Spleen (tissue), 11 donors: ENCODE measurements around the gene VEPH1. TPM values are rescaled to one million over a fixed set of nuclear protein-coding genes. Genes with fewer than 3 reads are reported as not detected.

ENCODE experiments used
- DNase-seq: peaks from one replicate; pipeline ENCODE4 v3.0.0-alpha.2; 2020
- H3K27ac ChIP-seq, 8 donors: fragments of 200-600 bp; sonication (generic) in 7 of 8; 1 replicate in 4 of 8; 2 replicates in 4 of 8; pipeline versions ENCODE4 v1.5.0 to v1.8.0; 2016 to 2021; ENCODE audit warnings: inconsistent platforms in 4 of 8, mild to moderate bottlenecking in 4 of 8, moderate library complexity in 1 of 8
- H3K27me3 ChIP-seq, 7 donors: fragments of 200-600 bp; sonication (generic) in 6 of 7; replicated peaks in 1 of 7; 1 replicate in 4 of 7; 2 replicates in 3 of 7; pipeline versions ENCODE4 v1.5.0 to v1.8.0; 2016 to 2021; ENCODE audit warnings: inconsistent platforms in 3 of 7, mild to moderate bottlenecking in 1 of 7
- H3K36me3 ChIP-seq, 6 donors: fragments of 200-600 bp; sonication (generic) in 5 of 6; 1 replicate in 4 of 6; 2 replicates in 2 of 6; pipeline versions ENCODE4 v1.5.0 to v1.8.0; 2016 to 2021; ENCODE audit warnings: inconsistent platforms in 2 of 6
- H3K4me1 ChIP-seq, 6 donors: fragments of 200-600 bp; sonication (generic) in 5 of 6; 1 replicate in 3 of 6; 2 replicates in 3 of 6; pipeline versions ENCODE4 v1.5.0 to v1.8.0; 2016 to 2021; ENCODE audit warnings: inconsistent platforms in 3 of 6
- H3K4me3 ChIP-seq, 8 donors: fragments of 200-600 bp; sonication (generic) in 7 of 8; 1 replicate in 4 of 8; 2 replicates in 4 of 8; pipeline versions ENCODE4 v1.5.0 to v1.8.0; 2016 to 2021; ENCODE audit warnings: inconsistent platforms in 4 of 8, mild to moderate bottlenecking in 4 of 8, moderate library complexity in 2 of 8
- H3K9me3 ChIP-seq, 8 donors: fragments of 200-600 bp; sonication (generic) in 7 of 8; 1 replicate in 4 of 8; 2 replicates in 4 of 8; pipeline versions ENCODE4 v1.5.0 to v1.8.0; 2016 to 2021; ENCODE audit warnings: inconsistent platforms in 4 of 8
- POLR2A ChIP-seq, 3 donors: fragments of 450-650 bp; IDR thresholded peaks; one replicate each; pipeline ENCODE4 v1.5.1; 2017; ENCODE audit warnings: antibody characterized with exemption in 3 of 3, mild to moderate bottlenecking in 1 of 3
- POLR2AphosphoS5 ChIP-seq, 3 donors: sonication (generic); formaldehyde crosslinking; IDR thresholded peaks; one replicate each; pipeline ENCODE4 v1.5.1; 2017; ENCODE audit warnings: antibody characterized with exemption in 3 of 3
- WGBS, 5 donors: extraction: QIAGEN DNeasy Blood & Tissue Kit in 3 of 5; methylation state at CpG; one replicate each; pipeline versions ENCODE4 v1.1.5 to v1.1.7; 2013 to 2018; 5-methylcytosine and 5-hydroxymethylcytosine counted together
- intact Hi-C: fragments of 100-400 bp; cut with DNase I; formaldehyde crosslinking; loops from one replicate; pipeline ENCODE4 v1.15.0; 2023; ENCODE audit warnings: low total_unique reads
- polyA plus RNA-seq, 3 donors: library from polyadenylated mRNA; stranded (reverse); fragments of 200-250 nt; gene quantifications; one replicate each; pipeline ENCODE4 v1.2.1, GENCODE V29; 2013
- total RNA-seq, 7 donors: library from RNA; depleted of rRNA in 3 of 7; stranded (reverse); fragments of >200 nt in 3 of 7; fragmentation: NEBNext Ultra II Directional in 4 of 7; extraction: Animal tissue kit (Norgen Biotek cat#: 25700) in 4 of 7; gene quantifications; one replicate each; pipeline versions ENCODE4 v1.1.0 to v1.2.1, GENCODE V29; 2016 to 2021
- TF ChIP-seq, protein P1 (sequence below), 11 experiments: fragments of 200-600 bp in 7 of 11; fragments of 450-650 bp in 4 of 11; sonication (generic) in 4 of 11; IDR thresholded peaks in 8 of 11; conservative IDR thresholded peaks in 3 of 11; 1 replicate in 7 of 11; 2 replicates in 4 of 11; pipeline versions ENCODE4 v1.4.0 to v1.8.0; 2016 to 2021; ENCODE audit warnings: antibody characterized with exemption in 11 of 11, inconsistent platforms in 4 of 11, mild to moderate bottlenecking in 1 of 11
- donor health status: healthy with polysubstance abuse.
- donor health status: DM: no; HTN: no; CAD: no; lungs with moderate emphysema.
- donor health status: DM: no; HTN: no; CAD: no.
- donor health status: Bipolar disorder and iron deficiency.
- donor health status: healthy.
- donor health status: DM: no; HTN: no; CAD: no.
- donor health status: DM: yes; HTN: yes; CAD: no.

VEPH1 gene
- total and polyA plus RNA-seq, 10 donors = 0.26 to 19.6 (median 5.8) TPM

- no peak overlapping the region for H3K27ac ChIP-seq
- no peaks in the 10 kb centered on the region for H3K27me3 ChIP-seq
- no peaks in the 10 kb centered on the region for H3K4me1 ChIP-seq
- H3K36me3 ChIP-seq = no peaks in the 10 kb centered on the region
- no peak for DNase-seq
- H3K4me3 ChIP-seq = no peak overlapping the region
- TF ChIP-seq POLR2A (IDR thresholded peaks at IDR 0.05) (no peak), POLR2AphosphoS5 (IDR thresholded peaks at IDR 0.05) (no peak)
- TF ChIP-seq, protein P1, sequence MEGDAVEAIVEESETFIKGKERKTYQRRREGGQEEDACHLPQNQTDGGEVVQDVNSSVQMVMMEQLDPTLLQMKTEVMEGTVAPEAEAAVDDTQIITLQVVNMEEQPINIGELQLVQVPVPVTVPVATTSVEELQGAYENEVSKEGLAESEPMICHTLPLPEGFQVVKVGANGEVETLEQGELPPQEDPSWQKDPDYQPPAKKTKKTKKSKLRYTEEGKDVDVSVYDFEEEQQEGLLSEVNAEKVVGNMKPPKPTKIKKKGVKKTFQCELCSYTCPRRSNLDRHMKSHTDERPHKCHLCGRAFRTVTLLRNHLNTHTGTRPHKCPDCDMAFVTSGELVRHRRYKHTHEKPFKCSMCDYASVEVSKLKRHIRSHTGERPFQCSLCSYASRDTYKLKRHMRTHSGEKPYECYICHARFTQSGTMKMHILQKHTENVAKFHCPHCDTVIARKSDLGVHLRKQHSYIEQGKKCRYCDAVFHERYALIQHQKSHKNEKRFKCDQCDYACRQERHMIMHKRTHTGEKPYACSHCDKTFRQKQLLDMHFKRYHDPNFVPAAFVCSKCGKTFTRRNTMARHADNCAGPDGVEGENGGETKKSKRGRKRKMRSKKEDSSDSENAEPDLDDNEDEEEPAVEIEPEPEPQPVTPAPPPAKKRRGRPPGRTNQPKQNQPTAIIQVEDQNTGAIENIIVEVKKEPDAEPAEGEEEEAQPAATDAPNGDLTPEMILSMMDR (IDR thresholded peaks at IDR 0.05 in 8 of 11, conservative IDR thresholded peaks at IDR 0.05 in 3 of 11) = no peak
- H3K9me3 ChIP-seq = no peaks in the 10 kb centered on the region
- intact Hi-C loops = no loop called here
Measured at GRCh38 chr3:157280354-157280753, 222.9 kb downstream of the VEPH1 start.

DNA sequence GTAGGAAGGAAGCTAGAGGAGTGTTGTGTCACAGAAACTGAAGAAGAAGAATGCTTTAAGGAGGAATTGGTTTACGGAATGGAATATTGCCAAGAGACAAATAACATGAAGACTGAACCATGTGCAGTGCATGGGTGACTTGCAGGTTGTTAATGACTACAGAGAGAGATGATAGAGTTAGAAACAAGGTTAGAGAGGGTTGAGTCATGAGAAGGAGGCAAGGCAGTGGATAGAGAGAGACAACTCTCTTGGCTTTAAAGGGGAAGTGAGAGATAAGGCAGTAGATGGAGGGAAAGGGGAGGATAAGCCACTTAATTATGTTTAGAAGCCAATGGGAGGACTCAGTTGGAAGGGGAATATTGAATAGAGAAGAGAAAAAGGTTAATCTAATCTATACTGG is 224.0 kb downstream of the VEPH1 start:
- 89 to 100% (median 98%) methylated on average over 1 of the region's 1 CpG for WGBS, 5 donors
- no peaks in the 10 kb centered on the region for H3K27me3 ChIP-seq
- H3K36me3 ChIP-seq = no peaks in the 10 kb centered on the region
- no peaks in the 10 kb centered on the region for H3K4me1 ChIP-seq
- intact Hi-C loops = no loop called here
- DNase-seq = no peak
- H3K27ac ChIP-seq = no peak overlapping the region
- H3K4me3 ChIP-seq = no peak overlapping the region
- no peaks in the 10 kb centered on the region for H3K9me3 ChIP-seq
- TF ChIP-seq POLR2AphosphoS5 (IDR thresholded peaks at IDR 0.05) = no peak
- TF ChIP-seq POLR2A (IDR thresholded peaks at IDR 0.05) = no peak
- TF ChIP-seq, protein P1 (IDR thresholded peaks at IDR 0.05 in 8 of 11, conservative IDR thresholded peaks at IDR 0.05 in 3 of 11) = no peak

GRCh38 chr3:157276801-157277200 is 226.4 kb downstream of the VEPH1 start:
- TF ChIP-seq, protein P1 (IDR thresholded peaks at IDR 0.05 in 8 of 11, conservative IDR thresholded peaks at IDR 0.05 in 3 of 11) = no peak
- TF ChIP-seq POLR2A (IDR thresholded peaks at IDR 0.05) (no peak), POLR2AphosphoS5 (IDR thresholded peaks at IDR 0.05) (no peak)
- no peak for DNase-seq
- no peaks in the 10 kb centered on the region for H3K27me3 ChIP-seq
- intact Hi-C loops = no loop called here
- H3K4me3 ChIP-seq = no peak overlapping the region
- no peak overlapping the region for H3K27ac ChIP-seq
- WGBS, 5 donors = 77 to 92% (median 86%) methylated on average over 3 of the region's 3 CpGs
- no peaks in the 10 kb centered on the region for H3K9me3 ChIP-seq
- no peaks in the 10 kb centered on the region for H3K4me1 ChIP-seq
- H3K36me3 ChIP-seq = no peaks in the 10 kb centered on the region

- intact Hi-C loops = no loop called here
- no peak for DNase-seq
- Histone ChIP-seq H3K9me3 (no peaks in the 10 kb centered on the region), H3K36me3 (no peaks in the 10 kb centered on the region), H3K4me1 (no peaks in the 10 kb centered on the region), H3K4me3 (no peak overlapping the region), H3K27ac (no peak overlapping the region), H3K27me3 (no peaks in the 10 kb centered on the region)
- TF ChIP-seq POLR2A (IDR thresholded peaks at IDR 0.05) (no peak), POLR2AphosphoS5 (IDR thresholded peaks at IDR 0.05) (no peak)
- TF ChIP-seq, protein P1 (IDR thresholded peaks at IDR 0.05 in 8 of 11, conservative IDR thresholded peaks at IDR 0.05 in 3 of 11) = no peak
- WGBS, 5 donors = 66 to 79% (median 72%) methylated on average over 2 of the region's 2 CpGs
Measured at GRCh38 chr3:157275832-157276231, 227.4 kb downstream of the VEPH1 start.
